GM18499 (cell line): ENCODE results near the gene SLN.

Experiments
- ATAC-seq: cut with Tn5 transposase; IDR thresholded peaks from one replicate; pipeline ENCODE4 v1.9.1; 2021; ENCODE audit warnings: moderate number of reproducible peaks; ENCODE audit not compliant: insufficient read depth, unreplicated experiment

SLN gene

DNA sequence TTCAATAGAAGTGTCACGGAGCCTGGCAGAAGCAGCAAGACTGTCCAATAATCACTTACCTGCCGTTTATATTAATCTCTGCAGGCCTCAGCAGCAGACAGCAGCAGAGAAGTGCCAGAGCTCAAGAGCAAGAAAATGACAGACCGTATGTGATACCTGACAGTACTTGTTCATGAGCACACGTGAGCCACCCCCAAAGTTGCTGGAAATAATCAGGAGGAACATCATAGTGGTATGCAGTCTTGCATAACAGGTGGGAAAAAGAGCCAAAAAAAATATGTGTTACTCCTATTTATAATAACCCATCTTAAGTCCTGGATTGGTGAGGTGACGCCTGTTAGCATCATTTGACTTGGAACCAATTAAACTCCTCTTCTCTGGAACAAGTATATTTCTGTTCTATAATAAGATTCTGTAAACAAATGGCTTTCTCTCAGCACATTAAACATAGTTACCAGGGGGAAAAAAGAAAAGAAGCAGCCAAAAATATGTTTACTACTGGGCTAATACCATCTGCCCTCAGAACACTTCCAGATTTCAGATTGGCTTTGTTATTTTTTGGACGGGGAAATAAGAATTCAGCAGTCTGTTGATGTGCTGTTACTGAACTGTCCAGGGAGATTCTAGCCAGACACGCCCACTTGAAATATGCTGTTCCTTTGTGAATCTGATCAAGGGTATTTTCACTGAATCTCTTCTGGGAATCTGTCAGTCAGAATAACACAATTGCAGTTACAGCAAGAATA is 7.9 kb upstream of the SLN start:
- no peak for ATAC-seq

DNA sequence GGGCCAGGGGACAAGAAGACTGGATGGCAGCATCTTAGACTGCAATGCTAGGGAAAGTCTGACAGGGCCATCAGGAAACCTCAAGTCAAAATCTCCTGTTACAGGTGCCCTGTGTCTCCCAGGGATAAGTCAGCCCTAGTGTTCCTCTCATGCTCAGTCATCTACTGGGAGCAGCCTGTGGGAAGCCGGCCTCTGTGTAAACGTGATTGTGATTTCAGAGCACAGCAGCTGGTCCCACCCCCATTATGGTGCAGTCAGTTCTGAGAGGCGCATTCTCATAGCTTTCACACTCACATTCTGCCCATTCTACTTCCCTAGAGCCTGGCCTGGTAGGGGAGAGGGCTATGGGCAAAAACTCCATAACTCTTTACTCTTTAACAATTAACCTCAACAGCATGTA is 7.2 kb upstream of the SLN start:
- ATAC-seq: no peak

DNA sequence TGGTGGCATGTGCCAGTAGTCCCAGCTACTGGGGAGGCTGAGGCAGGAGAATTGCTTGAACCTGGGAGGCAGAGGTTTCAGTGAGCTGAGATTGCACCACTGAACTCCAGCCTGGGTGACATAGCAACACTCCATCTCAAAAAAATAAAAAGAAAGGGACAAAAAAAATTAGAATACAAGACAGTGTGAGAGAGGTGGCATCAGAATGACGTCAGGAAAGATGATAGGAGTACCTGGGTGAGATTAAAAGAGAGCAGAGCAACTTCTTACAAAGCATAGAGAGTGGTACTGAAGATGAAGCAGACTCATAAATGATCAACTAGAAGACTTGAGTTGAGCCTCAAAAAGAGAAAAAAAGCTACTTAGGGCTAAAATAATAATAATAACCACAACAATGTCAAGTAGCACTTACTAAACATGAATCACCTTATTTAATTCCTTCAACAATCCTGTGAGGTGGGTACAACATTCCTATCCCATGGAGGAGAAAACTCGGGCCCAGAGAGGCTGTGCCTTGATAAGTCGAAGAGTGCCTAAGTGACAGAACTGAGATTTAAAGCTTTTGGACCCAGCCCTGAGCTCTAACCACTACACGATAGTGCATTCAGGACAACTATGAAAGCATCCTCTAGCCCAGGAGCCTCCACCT is 5.2 kb upstream of the SLN start:
- no peak for ATAC-seq

DNA sequence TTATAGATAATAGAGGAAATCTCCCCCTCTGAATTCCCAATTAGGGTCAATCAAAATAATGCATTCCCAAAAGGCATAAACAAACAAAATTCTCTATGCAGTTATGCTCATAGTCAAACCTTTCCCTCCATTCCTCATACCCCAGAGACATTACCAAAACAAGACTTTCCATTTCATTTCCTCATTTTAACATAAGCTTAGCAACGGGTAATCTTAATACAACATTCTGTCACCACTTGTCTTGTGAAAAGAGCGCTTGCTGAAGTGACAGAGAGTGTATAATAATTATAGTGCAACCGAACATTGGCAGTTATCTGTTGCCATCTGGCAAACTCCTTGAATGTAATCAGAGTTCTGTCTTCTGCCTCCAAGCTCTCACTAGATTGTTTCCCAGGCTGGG is 1.2 kb upstream of the SLN start:
- no peak for ATAC-seq

DNA sequence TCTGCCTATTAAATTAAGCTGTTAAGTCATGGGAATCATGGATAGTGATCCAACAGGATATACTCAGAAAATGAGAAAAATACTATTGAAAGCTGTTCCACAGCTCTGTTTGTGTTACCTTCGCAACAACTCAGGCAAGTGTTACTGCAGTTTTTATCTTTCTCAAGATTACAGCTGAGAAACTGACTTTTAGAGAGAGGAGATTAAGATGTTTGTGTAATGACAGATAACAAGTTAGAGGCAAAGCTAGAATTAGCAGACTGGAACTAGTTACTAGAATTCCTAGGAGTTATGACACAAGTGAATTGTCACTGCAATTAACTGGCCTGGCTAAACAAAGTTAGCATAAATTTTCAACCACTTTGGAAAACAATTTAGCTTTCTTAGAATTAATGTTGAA is 1.6 kb downstream of the SLN start:
- no peak for ATAC-seq

DNA sequence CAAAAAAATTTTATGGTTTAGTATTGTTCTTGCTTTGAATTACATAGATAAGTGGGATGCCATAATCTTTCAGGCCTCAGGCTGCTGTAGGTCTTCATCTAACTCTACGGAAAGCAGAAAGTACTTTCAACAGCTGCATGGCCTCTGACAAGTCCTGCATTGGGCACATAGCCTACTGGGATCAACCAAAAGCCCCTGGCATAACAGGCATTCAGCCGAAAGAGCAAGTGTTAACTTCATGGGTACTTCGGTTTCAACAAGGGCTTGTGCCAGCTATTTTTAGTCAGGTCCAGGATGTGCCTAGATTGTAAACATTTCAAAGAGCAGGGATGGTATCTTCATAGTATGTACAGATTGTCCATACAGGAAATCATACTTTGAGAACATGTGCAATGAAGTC is 3.1 kb downstream of the SLN start:
- ATAC-seq: no peak

DNA sequence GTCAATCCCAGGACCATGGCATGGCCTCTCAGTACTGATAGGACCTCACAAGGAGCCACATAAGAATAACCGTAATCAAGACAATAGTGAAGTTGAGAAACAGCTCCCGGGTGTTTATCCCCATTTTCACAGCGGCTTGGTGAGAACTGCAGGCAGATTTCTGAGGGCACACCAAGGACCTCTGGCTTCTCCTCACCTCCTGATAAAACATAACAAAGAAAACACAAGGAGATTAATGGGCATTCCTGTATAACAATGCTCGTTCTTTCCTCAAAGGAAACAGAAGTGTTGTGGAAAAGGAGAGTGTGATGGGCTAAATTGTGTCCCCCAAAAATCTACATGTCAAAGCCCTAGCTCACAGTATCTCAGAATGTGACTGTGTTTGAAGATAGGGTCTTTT is 4.0 kb downstream of the SLN start:
- ATAC-seq: no peak

DNA sequence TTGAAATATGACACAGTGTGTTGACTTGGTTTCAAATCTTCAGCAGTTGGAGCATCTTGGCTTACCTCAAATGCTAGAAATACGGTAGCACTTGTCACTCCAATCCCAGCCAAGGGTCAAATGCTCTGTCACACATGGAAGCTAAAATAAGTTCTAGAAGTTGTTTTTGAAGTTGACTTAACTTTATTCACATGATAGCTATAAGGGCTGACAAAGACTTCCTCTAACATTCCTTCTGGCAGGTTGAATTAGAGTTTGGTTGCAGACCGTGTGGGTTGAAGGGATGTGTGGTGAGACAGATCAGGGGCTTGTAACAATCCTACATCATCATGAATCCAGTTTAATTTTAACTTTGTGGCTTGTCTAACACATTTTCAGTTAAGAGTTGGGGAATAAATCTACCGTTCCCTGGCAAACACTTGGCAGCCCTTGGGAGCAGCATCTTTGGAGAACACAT is 4.6 kb downstream of the SLN start:
- ATAC-seq: no peak

DNA sequence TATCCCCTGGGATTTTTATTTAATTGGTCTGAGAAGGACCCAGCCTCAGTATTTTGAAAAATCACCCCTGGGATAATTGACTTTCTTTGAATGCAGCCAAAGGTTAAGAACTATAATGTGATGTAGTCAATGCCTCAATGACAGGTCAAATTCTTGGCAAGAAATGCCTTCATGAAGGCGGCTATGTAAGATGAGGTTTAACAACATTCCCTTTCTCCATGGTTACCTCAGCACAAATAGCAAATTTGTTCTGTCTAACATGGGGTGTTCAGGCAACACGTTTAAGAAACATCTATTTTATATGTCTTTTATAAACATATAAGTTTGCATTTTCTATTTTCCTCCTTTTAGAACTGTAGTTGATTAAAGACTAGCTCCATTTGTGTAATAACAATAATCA is 5.3 kb downstream of the SLN start:
- ATAC-seq: no peak

DNA sequence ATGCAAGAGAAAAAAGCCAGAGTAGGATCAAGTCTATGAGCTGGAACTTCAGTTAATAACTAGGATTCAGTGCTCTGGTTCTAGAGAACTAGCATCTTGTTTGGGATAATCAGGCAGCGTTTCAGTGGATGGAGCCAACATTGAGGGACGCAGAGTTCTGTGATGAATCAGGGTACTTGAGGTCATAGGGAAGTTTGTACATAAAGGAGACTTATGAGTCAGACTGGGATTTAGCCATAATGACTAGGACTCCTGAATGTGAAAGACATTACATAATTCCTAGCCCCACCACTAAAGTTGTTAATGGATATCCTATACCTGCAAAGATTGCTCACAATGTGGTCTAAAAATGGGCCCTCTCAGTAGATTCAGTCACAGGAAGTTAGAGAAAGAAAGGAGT is 6.8 kb downstream of the SLN start:
- ATAC-seq: no peak

DNA sequence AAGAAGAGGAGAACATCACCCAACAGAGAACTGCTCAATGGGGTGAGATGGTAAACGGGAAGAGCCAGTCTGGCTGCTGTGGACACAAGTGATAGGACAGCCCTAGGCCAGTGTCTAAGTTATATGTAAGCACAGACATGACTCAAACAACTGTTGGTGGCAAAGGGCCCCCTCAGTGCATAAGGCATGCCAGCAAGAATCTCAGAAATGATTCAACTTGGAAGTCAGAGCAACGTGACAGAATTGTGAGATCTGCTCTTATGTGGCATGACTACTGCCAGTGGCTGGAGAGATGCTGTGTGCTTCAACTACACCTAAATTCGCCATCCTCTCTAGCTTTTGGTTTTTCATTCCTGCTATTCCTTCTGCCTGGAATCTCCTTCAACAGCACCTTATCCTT is 7.4 kb downstream of the SLN start:
- ATAC-seq: no peak

DNA sequence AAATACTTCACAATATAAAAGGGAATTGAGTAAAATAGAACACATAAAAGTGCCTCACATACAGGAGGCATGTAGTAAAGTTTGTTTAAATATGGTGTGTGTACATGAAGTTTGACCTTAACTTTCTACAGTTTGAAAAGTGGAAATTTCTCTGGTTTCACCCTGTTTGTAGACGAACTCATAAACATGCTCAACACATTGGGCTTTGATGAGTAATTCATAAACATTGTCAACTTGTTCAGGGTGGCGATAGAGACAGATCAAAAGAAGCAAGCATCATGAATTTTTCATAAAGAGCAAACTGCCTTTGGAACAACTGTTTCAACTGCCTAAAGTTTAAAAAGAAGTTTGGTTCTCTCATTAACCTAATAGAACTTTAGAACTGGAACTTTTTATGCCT is 9.1 kb downstream of the SLN start:
- ATAC-seq: no peak

DNA sequence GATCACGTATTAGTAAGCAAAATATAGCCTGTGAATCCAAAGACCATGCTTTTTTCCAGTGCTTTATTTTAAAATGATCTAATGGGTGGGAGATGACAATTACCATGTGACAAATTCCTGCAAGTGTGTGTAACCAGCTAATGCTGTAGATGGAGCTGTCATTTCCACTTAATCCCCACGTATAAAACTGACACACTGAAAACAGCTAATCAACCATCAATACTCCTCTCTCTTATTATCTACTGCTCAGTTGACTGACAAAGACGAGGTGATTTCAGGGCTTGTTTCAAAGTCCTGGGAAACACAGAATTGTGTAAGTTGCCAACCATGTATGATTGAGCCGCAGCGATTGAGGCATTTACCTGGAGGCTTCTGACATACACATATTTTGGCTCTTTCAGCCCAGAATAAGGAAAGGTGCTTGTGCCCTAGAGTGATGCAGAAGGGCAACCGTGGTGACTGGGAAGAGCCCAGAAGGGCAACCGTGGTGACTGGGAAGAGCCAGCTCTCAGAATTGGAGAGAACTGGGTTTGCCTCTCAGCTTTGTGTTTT is 9.7 kb downstream of the SLN start:
- ATAC-seq: no peak

DNA sequence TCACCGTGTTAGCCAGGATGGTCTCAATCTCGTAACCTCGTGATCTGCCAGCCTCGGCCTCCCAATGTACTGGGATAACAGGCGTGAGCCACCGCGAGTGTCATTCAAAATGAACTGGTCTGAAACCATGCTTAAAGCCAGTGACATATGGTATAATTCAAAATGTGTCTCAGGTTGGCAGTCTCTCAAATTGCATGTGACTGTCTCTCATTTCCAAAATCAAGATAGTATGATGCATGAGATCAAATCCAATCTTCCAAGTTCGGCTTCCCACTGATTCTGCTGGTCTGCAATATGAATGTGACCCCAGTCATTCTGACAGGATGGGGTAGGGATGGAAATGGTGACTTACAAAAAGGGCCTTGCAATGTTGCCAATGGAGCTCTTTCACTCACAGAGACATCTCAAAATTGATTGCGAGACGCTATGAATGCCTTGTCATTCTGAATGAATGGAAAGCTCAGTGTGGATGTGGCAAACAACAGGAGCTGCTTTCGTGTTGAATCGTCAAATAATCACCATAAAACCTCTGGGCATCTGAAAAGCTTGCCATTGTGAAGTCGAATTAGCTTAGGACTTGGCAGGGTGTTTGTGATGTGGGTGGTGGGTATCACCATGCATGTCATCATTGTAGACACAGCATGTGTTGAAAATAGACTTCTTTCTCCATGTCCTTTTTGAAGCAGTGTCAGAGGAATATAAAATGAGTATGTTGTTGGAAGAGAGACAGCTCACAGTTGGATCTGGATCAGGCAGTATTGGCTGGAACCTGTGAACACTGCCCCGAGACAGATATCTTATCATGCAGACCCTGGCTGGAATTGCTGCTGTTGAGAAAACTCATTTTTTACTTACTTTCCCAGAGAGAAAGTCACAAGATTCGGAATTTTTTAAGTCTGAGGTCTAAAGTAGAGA is 12.2 kb downstream of the SLN start:
- ATAC-seq: no peak

DNA sequence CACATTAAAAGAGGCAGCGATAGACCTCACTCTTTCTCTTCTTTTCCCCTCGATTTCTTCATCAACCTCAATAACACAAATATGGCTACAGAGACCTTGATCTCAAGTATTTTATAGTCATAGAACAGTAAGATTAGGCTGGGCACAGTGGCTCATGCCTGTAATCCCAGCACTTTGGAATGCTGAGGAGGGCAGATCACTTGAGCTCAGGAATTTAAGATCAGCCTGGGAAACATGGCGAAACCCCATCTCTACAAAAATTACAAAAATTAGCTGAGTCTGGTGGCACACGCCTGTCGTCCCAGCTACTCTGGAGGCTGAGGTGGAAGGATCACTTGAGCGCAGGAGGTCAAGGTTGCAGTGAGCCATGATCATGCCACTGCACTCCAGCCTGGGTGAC is 14.6 kb downstream of the SLN start:
- ATAC-seq: no peak

DNA sequence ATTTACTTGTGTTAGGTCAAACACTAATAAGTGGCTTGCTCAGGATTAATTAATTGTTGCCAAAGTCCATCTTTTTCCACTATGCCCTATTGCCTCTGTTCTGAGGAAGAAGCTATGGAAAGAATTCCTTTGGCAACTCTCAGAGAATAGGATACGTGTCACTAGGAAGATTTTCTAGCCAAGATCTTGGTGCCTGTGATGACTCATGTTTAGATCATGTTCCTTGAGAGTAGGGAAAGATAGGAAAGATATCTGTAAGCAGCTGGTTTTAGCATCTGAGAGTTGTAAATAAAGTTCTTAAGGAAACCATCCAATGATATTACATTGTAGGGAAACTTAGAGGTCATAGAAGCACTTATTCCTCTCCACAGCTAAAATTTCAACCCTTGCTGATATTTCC is 15.7 kb downstream of the SLN start:
- ATAC-seq: no peak

DNA sequence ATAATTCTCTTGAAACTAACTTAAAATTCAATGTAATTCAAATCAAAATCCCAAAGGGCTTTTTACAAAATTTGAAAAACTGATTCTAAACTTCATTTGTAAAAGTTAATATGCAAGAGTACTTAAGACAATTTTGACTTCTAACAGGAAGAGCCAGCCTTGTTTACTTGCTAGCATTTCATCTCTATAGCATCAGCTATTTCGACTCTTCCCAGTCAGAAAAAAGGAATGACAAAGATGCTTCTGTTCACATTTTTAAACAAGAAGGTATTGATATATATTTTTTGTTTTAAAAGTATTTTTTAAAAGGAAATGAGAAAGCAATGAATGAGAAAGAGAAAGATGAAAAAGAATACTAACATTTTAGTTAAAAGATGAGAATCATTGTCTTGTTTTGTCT is 16.4 kb downstream of the SLN start:
- no peak for ATAC-seq

DNA sequence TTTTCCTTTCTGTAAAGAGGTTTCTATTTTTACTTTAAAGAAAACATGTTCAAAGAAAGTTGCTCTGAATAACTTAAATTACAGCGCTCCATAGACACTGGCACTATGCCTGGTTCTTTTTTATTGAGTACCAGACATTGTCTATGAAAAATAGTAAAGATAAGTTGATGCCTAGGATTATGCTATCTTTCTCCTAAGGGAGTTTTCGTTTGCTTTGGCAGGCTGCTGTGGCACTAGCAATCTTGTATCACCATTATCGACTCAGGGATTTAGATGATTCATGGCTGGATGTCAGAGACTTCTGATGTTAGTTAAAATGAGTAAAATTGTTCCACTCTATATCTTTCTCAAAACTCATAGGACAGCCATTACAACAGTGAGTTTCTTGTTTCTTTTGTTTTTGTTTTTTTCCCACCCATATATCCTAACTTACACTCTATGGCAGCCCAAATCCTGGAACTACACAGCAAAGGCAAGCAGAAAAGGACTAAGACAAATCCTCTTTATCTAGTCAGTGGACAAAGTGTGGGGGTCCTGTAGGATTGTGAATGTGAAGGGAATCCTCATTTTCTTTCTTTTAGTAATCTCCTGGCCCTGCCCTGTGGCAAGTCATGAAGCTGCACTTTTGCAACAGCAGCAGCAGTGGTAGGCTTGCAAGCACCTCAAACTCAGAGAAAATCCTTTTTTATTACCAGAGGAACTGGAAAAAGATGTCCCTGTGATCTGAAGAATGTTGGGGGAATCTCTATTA is 20.7 kb downstream of the SLN start:
- no peak for ATAC-seq

DNA sequence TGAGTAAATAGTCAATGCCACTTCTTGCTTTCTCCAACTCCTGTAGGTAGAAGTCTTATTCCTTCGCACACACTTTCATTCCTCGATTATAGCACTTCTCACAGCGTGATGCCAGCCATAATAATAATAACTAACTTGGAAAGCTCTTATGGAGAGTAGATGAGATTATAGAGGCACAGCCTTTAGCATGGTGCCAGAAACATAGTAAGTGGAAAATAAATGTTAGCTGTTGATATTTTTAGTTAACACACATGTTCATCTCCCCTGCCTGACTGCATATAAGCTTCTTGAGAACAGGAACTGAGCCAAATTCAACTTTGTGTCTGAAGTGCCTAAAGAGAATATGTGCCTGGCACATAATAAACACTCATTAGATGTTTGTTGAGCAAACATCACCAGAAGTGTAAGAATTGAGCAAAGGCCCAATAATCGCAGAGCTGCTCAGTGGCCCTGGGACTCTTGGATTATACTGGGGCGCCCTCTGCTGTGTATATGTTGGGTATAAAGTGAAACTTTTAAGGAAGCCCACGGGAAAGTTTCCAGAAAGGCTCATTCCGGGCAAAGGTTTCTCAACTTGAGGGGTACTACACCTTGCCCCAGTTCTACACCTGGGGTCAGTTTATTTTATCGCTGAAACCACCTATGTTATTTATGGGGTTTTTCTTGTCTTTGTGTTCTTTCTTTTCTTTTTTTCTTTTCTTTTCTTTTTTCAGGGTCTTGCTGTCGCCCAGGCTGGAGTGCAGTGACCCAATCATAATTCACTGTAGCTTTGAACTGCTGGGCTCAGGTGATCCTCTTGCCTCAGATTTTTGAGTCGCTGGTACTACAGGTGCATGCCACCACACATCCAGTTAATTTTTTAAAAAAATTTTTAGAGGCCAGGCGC is 22.3 kb downstream of the SLN start:
- no peak for ATAC-seq
